Measurements from ENCODE around the gene FKBP1B. TPM values are rescaled to one million over a fixed set of nuclear protein-coding genes. Genes with fewer than 3 reads are reported as not detected.

FKBP1B gene
- total and polyA plus RNA-seq, 2 donors (not counting 3 experiments of a cell fraction or from before 2014, with no cell fraction given), result 12.9 to 40.2 TPM

DNA sequence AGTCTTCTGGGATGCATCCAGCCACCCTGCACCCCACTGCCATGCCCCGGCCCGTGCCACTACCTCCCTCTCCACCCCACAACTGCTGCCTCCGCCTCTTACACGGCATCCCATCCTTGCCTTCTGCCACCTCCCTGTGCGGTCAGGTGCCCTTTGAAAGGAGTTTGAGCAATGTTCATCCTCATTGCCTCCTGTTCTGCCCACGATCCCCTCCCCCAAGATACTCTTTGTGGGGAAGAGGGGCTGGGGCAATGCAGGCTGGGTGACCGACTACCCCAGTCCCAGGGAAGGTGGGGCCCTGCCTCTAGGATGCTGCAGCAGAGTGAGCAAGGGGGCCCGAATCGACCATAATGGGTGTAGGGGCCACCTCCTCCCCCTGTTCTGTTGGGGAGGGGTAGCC is 31.3 kb upstream of the FKBP1B start:
- no peaks in the 10 kb centered on the region for H4K20me1 ChIP-seq (replicated peaks; ENCODE audit: control insufficient read depth, extremely low read depth, insufficient read depth, low read length)
- DNase-seq (ENCODE audit: low read depth, low spot score) (no peak), FAIRE-seq (no peak)
- ChIA-PET CTCF (no interaction called here), POLR2A (no interaction called here)
- TF ChIP-seq JUN (IDR thresholded peaks at IDR 0.05; ENCODE audit: borderline replicate concordance, insufficient read depth, insufficient read length, low read depth) (no peak), POLR2A (IDR thresholded peaks at IDR 0.05; ENCODE audit: low read depth, low read length) (no peak), FOS (IDR thresholded peaks at IDR 0.05; ENCODE audit: borderline replicate concordance, insufficient read depth, low read length) (no peak), MYC (IDR thresholded peaks at IDR 0.05; ENCODE audit: low read depth, low read length) (no peak), EZH2 (IDR thresholded peaks at IDR 0.05; ENCODE audit: borderline replicate concordance, low read depth, low read length, severe bottlenecking) (no peak), GATA2 (IDR thresholded peaks at IDR 0.05; ENCODE audit: insufficient read depth, insufficient read length, low read depth, low read length) (no peak), POLR2AphosphoS5 (IDR thresholded peaks at IDR 0.05; ENCODE audit: insufficient read depth, low read depth, low read length) (no peak)
- TF ChIP-seq, protein P1, sequence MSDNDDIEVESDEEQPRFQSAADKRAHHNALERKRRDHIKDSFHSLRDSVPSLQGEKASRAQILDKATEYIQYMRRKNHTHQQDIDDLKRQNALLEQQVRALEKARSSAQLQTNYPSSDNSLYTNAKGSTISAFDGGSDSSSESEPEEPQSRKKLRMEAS (IDR thresholded peaks at IDR 0.05; ENCODE audit: insufficient read depth, insufficient read length), result no peak
- TF ChIP-seq, protein P2, sequence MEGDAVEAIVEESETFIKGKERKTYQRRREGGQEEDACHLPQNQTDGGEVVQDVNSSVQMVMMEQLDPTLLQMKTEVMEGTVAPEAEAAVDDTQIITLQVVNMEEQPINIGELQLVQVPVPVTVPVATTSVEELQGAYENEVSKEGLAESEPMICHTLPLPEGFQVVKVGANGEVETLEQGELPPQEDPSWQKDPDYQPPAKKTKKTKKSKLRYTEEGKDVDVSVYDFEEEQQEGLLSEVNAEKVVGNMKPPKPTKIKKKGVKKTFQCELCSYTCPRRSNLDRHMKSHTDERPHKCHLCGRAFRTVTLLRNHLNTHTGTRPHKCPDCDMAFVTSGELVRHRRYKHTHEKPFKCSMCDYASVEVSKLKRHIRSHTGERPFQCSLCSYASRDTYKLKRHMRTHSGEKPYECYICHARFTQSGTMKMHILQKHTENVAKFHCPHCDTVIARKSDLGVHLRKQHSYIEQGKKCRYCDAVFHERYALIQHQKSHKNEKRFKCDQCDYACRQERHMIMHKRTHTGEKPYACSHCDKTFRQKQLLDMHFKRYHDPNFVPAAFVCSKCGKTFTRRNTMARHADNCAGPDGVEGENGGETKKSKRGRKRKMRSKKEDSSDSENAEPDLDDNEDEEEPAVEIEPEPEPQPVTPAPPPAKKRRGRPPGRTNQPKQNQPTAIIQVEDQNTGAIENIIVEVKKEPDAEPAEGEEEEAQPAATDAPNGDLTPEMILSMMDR (IDR thresholded peaks at IDR 0.05; ENCODE audit: extremely low read depth in 1 of 2, insufficient read depth in 1 of 2, low read depth in 1 of 2, low read length in 2 of 2), result no peak
- no peak overlapping the region for H3K9ac ChIP-seq (replicated peaks; ENCODE audit: extremely low read depth, insufficient read depth, low read length)
- peaks cover 18% of the 10 kb centered on the region for H3K4me1 ChIP-seq (ENCODE audit: control insufficient read depth, extremely low read depth, insufficient read depth, low read length)
- peaks cover 0 to 2% of the 10 kb centered on the region in 2 experiments for H3K36me3 ChIP-seq (ENCODE audit: control insufficient read depth in 2 of 2, extremely low read depth in 1 of 2, insufficient read depth in 2 of 2, low read length in 2 of 2)
- dilution Hi-C loops (cut with MboI; ENCODE audit: extremely low pct_ligation_motif_present, low sequenced_read_pairs), result no loop called here
- no peaks in the 10 kb centered on the region for H3K27me3 ChIP-seq (ENCODE audit: control insufficient read depth in 2 of 2, insufficient read depth in 2 of 2, low read length in 2 of 2)
- no peaks in the 10 kb centered on the region for H3K9me3 ChIP-seq (replicated peaks; ENCODE audit: control insufficient read depth, insufficient read depth, low read length)
- H3K4me3 ChIP-seq (replicated peaks in 1 of 3; ENCODE audit: insufficient read depth in 1 of 3, low read depth in 1 of 3, low read length in 3 of 3), result no peak overlapping the region
- no peaks in the 10 kb centered on the region for H3K79me2 ChIP-seq (ENCODE audit: control insufficient read depth, insufficient read depth, low read length)
- no TSS peak for BruUV-seq (replicated peaks)
- no peak overlapping the region for H3K4me2 ChIP-seq (ENCODE audit: insufficient read depth, low read length)
- H3K9me1 ChIP-seq (replicated peaks; ENCODE audit: control insufficient read depth, extremely low read depth, insufficient read depth, low read length), result no peaks in the 10 kb centered on the region
- H3K27ac ChIP-seq (ENCODE audit: insufficient read depth, low read depth, low read length), result no peak overlapping the region
- no peak overlapping the region for H2AFZ ChIP-seq (ENCODE audit: low read depth, low read length)
- intact Hi-C loops (cut with micrococcal nuclease), result no loop called here
